Measurements from ENCODE around the gene RNF212B.

RNF212B gene

GRCh38 chr14:23320584-23321571 is 83.1 kb downstream of the RNF212B start, which contains the start of gene PABPN1:
Gene PABPN1, plus strand, starts transcription at chr14:23321457. Its CDS starts 13 bp downstream, at chr14:23321470.
- peak; percentile 90 to 97 for DNase-seq (ENCODE audit: low spot score in 2 of 2)
- H3K4me3 Mint-ChIP-seq, result peak within 1 kb of the TSS; percentile 86
- peaks cover 29% of the 10 kb centered on the region for H3K4me1 Mint-ChIP-seq
- peaks cover 54% of the 10 kb centered on the region for H3K36me3 Mint-ChIP-seq
- H3K9me3 Mint-ChIP-seq, result no peaks in the 10 kb centered on the region
- peak within 1 kb of the TSS; percentile 83 for H3K27ac Mint-ChIP-seq
- peak; percentile 93 for ATAC-seq

DNA sequence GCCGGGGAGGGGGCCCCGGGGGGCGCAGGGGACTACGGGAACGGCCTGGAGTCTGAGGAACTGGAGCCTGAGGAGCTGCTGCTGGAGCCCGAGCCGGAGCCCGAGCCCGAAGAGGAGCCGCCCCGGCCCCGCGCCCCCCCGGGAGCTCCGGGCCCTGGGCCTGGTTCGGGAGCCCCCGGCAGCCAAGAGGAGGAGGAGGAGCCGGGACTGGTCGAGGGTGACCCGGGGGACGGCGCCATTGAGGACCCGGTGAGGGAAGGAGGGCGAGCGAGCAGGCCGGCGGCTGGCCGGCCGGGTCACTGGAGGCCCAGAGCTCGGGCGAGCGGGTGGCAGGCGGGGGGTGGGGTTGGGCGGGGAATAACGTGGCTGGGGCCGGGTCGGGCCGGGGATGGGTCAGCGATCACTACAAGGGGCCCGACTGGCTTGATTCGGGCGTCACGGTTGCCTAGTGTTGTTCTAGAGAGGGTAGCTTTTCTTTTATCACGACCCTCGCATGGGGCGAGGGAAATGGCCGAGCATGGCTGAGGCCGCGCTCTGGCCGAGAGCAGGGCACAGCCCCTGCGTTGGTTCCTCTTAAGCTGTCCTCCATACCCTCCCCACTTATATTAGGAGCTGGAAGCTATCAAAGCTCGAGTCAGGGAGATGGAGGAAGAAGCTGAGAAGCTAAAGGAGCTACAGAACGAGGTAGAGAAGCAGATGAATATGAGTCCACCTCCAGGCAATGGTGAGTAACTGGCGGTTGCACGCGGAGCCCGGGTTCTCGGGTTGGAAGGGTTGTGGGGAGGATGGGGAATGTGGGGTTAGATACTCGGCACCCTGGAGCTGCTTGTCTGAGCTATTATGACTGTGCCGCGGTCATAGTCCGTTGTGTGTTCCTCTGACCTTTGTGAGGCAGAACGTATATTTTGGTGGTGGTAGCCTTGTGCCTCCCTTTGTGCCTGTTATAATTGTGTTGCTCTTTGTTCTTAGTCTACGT is 84.1 kb downstream of the RNF212B start:
- peak overlapping the region; percentile 83 for H3K27ac Mint-ChIP-seq
- ATAC-seq (peak; percentile 49), DNase-seq (ENCODE audit: low spot score in 2 of 2) (peak; percentile 38 to 78)
- H3K36me3 Mint-ChIP-seq, result peaks cover 63% of the 10 kb centered on the region
- H3K4me3 Mint-ChIP-seq, result peak overlapping the region; percentile 86
- no peaks in the 10 kb centered on the region for H3K9me3 Mint-ChIP-seq
- H3K4me1 Mint-ChIP-seq, result peaks cover 29% of the 10 kb centered on the region

All from stimulated activated effector memory CD8-positive, alpha-beta T cell treated with anti-CD3 and anti-CD28 coated beads, Interleukin-12 subunit alpha, Interleukin-12 subunit beta, amount 100 ng/mL, for 72 hours (primary cell).